HCT116 (cell line): ENCODE measurements around the gene ABCG1.

Source experiments
- CTCF ChIP-seq, 3 experiments: fragments of 200-600 bp in 1 of 3; sonication (generic) in 1 of 3; IDR thresholded peaks in 2 of 3; conservative IDR thresholded peaks in 1 of 3; 2 replicates each; pipeline ENCODE4 v1.5.1; 2012 to 2017; ENCODE audit warnings: low read depth in 2 of 3, low read length in 2 of 3, antibody characterized with exemption in 1 of 3, borderline replicate concordance in 1 of 3, control low read depth in 1 of 3, mild to moderate bottlenecking in 1 of 3, mixed read lengths in 1 of 3, mixed run types in 1 of 3, moderate library complexity in 1 of 3; ENCODE audit not compliant: insufficient read depth in 1 of 3
- EZH2 ChIP-seq: fragments of 200-600 bp; sonication (generic); IDR thresholded peaks from 2 replicates; pipeline ENCODE4 v1.6.1; 2017; ENCODE audit warnings: antibody characterized with exemption, mixed run types
- EZH2phosphoT487 ChIP-seq: fragments of 200-600 bp; IDR thresholded peaks from 2 replicates; pipeline ENCODE4 v1.6.1; 2018; ENCODE audit warnings: antibody characterized with exemption, borderline replicate concordance
- JUND ChIP-seq: IDR thresholded peaks from 2 replicates; pipeline ENCODE4 v1.6.1; 2012
- MAX ChIP-seq: IDR thresholded peaks from 2 replicates; pipeline ENCODE4 v1.6.1; 2012
- POLR2A ChIP-seq: IDR thresholded peaks from 2 replicates; pipeline ENCODE4 v1.7.0; 2011; ENCODE audit warnings: borderline replicate concordance; ENCODE audit not compliant: insufficient read depth, insufficient read length; ENCODE audit errors: extremely low read depth
- POLR2AphosphoS5 ChIP-seq: IDR thresholded peaks from 2 replicates; pipeline ENCODE4 v1.6.1; 2011; ENCODE audit warnings: mild to moderate bottlenecking, low read depth, low read length, moderate library complexity
- RAD21 ChIP-seq: IDR thresholded peaks from 2 replicates; pipeline ENCODE4 v1.6.1; 2012; ENCODE audit warnings: low read depth, mild to moderate bottlenecking
- REST ChIP-seq: IDR thresholded peaks from 2 replicates; pipeline ENCODE4 v1.6.1; 2012; ENCODE audit warnings: low read depth
- YY1 ChIP-seq: IDR thresholded peaks from 2 replicates; pipeline ENCODE4 v1.6.1; 2011; ENCODE audit warnings: low read length, low read depth, moderate library complexity, mild to moderate bottlenecking; ENCODE audit not compliant: insufficient replicate concordance; ENCODE audit errors: extremely low read depth

- no peak for TF ChIP-seq EZH2
- no peak for TF ChIP-seq CTCF (IDR thresholded peaks at IDR 0.05 in 2 of 3, conservative IDR thresholded peaks at IDR 0.05 in 1 of 3; ENCODE audit: borderline replicate concordance in 1 of 3, insufficient read depth in 1 of 3, low read depth in 2 of 3, low read length in 2 of 3)
- TF ChIP-seq POLR2A: no peak
- no peak for TF ChIP-seq YY1
- TF ChIP-seq POLR2AphosphoS5: no peak
- no peak for TF ChIP-seq RAD21
- no peak for TF ChIP-seq EZH2phosphoT487
- no peak for TF ChIP-seq JUND
- TF ChIP-seq MAX: no peak
- TF ChIP-seq REST: no peak
Measured at GRCh38 chr21:42237577-42237976, 18.6 kb downstream of the ABCG1 start.
